ENCODE results near the gene SIL1.

DNA sequence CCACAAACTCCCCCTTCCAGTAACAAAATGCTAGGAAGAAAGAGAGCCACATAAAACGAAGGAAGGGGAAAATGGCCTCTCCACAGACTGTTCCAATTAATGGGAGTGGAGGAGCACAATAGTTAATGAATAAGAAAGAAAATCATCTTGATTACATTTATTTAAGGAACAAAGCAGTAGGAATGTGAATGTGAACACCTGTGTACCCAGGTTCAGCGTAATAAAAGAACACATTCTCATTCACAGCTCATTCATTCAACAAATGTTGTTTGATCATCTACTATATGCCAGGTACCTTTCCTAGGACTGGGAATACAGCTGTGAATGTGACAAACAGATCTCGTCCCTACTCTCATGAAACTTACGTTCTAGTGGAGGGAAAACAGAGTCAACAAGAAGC, 35.7 kb downstream of the SIL1 start:
- TF ChIP-seq CHD1 (IDR thresholded peaks at IDR 0.05; ENCODE audit: low read depth, low read length): no peak
- no peak for TF ChIP-seq POLR2A (IDR thresholded peaks at IDR 0.05; ENCODE audit: low read depth, low read length)
- TF ChIP-seq, protein P1, sequence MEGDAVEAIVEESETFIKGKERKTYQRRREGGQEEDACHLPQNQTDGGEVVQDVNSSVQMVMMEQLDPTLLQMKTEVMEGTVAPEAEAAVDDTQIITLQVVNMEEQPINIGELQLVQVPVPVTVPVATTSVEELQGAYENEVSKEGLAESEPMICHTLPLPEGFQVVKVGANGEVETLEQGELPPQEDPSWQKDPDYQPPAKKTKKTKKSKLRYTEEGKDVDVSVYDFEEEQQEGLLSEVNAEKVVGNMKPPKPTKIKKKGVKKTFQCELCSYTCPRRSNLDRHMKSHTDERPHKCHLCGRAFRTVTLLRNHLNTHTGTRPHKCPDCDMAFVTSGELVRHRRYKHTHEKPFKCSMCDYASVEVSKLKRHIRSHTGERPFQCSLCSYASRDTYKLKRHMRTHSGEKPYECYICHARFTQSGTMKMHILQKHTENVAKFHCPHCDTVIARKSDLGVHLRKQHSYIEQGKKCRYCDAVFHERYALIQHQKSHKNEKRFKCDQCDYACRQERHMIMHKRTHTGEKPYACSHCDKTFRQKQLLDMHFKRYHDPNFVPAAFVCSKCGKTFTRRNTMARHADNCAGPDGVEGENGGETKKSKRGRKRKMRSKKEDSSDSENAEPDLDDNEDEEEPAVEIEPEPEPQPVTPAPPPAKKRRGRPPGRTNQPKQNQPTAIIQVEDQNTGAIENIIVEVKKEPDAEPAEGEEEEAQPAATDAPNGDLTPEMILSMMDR (conservative IDR thresholded peaks at IDR 0.05; ENCODE audit: low read depth, low read length): no peak
